ENCODE results near the gene CDC42EP5. TPM values are rescaled to one million over a fixed set of nuclear protein-coding genes. Genes with fewer than 3 reads are reported as not detected.

Gene CDC42EP5
- total RNA-seq, 4 donors from 2014 or later, result 10.8 to 27.1 (median 20.6) TPM

DNA sequence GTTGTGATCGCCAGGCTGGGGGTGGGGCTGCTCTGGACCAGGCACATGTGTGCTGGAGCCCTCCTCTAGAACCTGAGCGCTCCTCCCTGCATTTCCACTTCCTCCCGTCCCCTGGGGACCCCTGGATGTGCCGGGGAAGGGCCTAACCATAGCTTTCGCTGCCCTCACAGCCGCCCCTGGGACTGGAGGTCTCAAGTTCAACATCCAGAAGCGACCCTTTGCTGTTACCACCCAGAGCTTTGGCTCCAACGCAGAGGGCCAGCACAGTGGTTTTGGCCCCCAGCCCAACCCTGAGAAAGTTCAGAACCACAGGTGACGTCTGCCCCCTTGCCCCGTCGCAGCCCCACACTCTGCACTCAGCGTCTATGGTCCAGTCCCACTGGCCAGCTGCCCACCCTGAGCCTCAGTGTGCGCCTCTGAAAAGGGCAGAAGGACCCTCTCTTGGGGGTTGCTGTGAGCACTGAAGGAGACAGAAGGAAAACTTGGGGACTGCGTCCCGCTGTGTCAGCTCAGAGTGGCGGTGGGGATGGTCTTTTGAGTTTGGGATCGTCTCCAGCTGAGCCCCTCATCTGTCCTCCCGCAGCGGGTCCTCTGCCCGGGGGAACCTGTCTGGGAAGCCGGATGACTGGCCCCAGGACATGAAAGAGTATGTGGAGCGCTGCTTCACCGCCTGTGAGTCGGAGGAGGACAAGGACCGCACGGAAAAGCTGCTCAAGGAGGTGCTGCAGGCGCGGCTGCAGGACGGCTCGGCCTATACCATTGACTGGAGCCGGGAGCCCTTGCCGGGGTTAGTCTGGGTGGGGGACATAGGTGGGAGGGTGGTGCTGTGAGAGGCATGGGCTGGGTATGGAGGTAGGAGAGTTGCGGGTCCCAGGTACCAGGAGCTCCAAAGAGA lies 18.1 kb downstream of the CDC42EP5 start:
- Histone ChIP-seq H3K4me3 (no peak overlapping the region), H3K9me3 (no peaks in the 10 kb centered on the region), H3K4me1 (peaks cover 26 to 55% (median 48%) of the 10 kb centered on the region in 4 donors), H3K36me3 (peaks cover 81 to 95% (median 93%) of the 10 kb centered on the region in 4 donors), H3K27me3 (no peaks in the 10 kb centered on the region), H3K27ac (replicated peaks in 1 of 4) (no peak overlapping the region)
- intact Hi-C loops (cut with DNase I), result no loop called here
- TF ChIP-seq POLR2AphosphoS5 (IDR thresholded peaks at IDR 0.05) (no peak), POLR2A (IDR thresholded peaks at IDR 0.05; ENCODE audit: low read depth) (no peak)
- 92% methylated on average over 28 of the region's 33 CpGs for WGBS
- DNase-seq (ENCODE audit: extremely low spot score), result no peak

DNA sequence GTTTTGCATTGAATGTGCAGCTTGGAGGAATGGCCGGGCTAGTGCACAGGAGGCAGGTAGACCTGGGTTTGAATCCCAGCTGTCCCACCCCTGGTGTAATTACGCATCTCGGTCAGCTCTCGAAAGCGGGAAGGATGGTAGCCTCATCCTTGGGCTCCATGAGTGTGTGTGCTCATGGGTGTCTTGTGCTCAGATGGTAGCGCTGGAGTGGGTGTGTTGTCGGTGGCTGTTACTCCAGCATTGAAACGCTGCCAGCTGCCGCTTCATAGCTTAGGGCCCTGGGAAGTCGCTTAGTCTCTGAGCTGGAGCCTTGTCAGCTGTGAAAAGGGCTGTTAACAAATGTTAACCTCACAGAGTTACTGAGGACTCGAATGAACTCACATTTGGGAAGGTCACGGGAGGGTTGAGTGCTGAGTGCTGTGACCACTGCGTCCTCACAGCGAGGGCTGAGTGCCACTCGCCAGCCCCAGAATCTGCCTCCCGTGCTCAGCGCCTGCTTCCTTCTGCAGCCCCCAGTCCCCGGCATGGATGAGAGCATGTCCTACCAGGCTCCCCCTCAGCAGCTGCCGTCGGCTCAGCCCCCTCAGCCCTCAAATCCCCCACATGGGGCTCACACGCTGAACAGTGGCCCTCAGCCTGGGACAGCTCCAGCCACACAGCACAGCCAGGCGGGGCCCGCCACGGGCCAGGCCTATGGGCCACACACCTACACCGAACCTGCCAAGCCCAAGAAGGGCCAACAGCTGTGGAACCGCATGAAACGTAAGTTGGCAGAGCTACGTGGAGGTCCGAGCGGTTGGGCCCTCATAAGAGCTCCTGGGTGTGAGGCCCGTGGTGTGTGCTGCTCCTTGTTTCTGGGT lies 18.9 kb downstream of the CDC42EP5 start:
- DNase-seq (ENCODE audit: extremely low spot score), result no peak
- intact Hi-C loops (cut with DNase I), result no loop called here
- H3K27ac ChIP-seq (replicated peaks in 1 of 4), result no peak overlapping the region
- no peaks in the 10 kb centered on the region for H3K27me3 ChIP-seq
- TF ChIP-seq POLR2A (IDR thresholded peaks at IDR 0.05; ENCODE audit: low read depth) (no peak), EP300 (IDR thresholded peaks at IDR 0.05) (no peak), POLR2AphosphoS5 (IDR thresholded peaks at IDR 0.05) (no peak)
- TF ChIP-seq, protein P1, sequence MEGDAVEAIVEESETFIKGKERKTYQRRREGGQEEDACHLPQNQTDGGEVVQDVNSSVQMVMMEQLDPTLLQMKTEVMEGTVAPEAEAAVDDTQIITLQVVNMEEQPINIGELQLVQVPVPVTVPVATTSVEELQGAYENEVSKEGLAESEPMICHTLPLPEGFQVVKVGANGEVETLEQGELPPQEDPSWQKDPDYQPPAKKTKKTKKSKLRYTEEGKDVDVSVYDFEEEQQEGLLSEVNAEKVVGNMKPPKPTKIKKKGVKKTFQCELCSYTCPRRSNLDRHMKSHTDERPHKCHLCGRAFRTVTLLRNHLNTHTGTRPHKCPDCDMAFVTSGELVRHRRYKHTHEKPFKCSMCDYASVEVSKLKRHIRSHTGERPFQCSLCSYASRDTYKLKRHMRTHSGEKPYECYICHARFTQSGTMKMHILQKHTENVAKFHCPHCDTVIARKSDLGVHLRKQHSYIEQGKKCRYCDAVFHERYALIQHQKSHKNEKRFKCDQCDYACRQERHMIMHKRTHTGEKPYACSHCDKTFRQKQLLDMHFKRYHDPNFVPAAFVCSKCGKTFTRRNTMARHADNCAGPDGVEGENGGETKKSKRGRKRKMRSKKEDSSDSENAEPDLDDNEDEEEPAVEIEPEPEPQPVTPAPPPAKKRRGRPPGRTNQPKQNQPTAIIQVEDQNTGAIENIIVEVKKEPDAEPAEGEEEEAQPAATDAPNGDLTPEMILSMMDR (IDR thresholded peaks at IDR 0.05), result no peak
- H3K4me3 ChIP-seq, result no peak overlapping the region
- H3K36me3 ChIP-seq, result peaks cover 75 to 86% (median 84%) of the 10 kb centered on the region in 4 donors
- 86% methylated on average over 23 of the region's 31 CpGs for WGBS
- no peaks in the 10 kb centered on the region for H3K9me3 ChIP-seq
- peaks cover 23 to 51% (median 43%) of the 10 kb centered on the region in 4 donors for H3K4me1 ChIP-seq

DNA sequence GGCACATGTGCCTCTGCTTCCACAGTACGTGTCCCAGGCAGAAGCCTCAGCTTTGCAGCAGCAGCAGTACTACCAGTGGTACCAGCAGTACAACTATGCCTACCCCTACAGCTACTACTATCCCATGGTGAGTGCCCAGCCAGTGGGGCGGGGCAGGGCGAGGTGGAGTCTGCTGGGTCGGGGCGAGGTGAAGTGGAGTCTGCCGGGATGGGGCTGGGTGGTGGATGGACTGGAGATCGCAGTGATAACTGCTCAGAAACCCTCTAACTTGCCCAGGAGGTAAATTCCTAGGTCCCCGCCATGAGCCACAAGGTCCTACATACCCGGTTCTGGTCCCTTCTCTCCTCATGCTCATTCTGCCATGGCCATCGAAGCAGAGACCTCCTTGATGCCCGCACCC lies 20.5 kb downstream of the CDC42EP5 start:
- Histone ChIP-seq H3K36me3 (peaks cover 59 to 71% (median 69%) of the 10 kb centered on the region in 4 donors), H3K27me3 (no peaks in the 10 kb centered on the region), H3K9me3 (no peaks in the 10 kb centered on the region), H3K27ac (replicated peaks in 1 of 4) (no peak overlapping the region), H3K4me3 (no peak overlapping the region), H3K4me1 (peaks cover 26 to 52% (median 44%) of the 10 kb centered on the region in 4 donors)
- intact Hi-C loops (cut with DNase I), result no loop called here
- TF ChIP-seq, protein P1 (IDR thresholded peaks at IDR 0.05), result no peak
- no peak for TF ChIP-seq EP300 (IDR thresholded peaks at IDR 0.05)
- TF ChIP-seq POLR2AphosphoS5 (IDR thresholded peaks at IDR 0.05), result no peak
- no peak for TF ChIP-seq POLR2A (IDR thresholded peaks at IDR 0.05; ENCODE audit: low read depth)
- no peak for DNase-seq (ENCODE audit: extremely low spot score)
- 82% methylated on average over 6 of the region's 11 CpGs for WGBS

DNA sequence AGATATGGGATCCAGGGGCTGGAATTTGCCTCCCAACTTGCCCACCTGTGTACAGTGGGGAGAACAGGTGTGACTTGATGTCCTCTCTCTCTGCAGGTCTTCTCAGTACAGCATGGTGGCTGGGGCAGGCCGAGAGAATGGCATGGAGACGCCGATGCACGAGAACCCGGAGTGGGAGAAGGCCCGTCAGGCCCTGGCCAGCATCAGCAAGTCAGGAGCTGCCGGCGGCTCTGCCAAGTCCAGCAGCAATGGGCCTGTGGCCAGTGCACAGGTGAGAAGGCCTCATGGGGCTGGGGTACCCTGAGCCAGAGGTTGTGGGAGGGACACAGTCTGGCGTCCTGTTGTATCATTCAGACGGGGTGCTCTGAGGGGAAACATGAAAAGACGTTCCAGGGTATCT lies 21.1 kb downstream of the CDC42EP5 start:
- TF ChIP-seq, protein P1 (IDR thresholded peaks at IDR 0.05), result no peak
- no peak for TF ChIP-seq EP300 (IDR thresholded peaks at IDR 0.05)
- TF ChIP-seq POLR2A (IDR thresholded peaks at IDR 0.05; ENCODE audit: low read depth), result no peak
- TF ChIP-seq POLR2AphosphoS5 (IDR thresholded peaks at IDR 0.05), result no peak
- 82% methylated on average over 11 of the region's 11 CpGs for WGBS
- intact Hi-C loops (cut with DNase I), result no loop called here
- Histone ChIP-seq H3K36me3 (peaks cover 53 to 64% (median 62%) of the 10 kb centered on the region in 4 donors), H3K4me3 (no peak overlapping the region), H3K27ac (replicated peaks in 1 of 4) (no peak overlapping the region), H3K9me3 (no peaks in the 10 kb centered on the region), H3K4me1 (peaks cover 32 to 58% (median 50%) of the 10 kb centered on the region in 4 donors), H3K27me3 (no peaks in the 10 kb centered on the region)
- DNase-seq (ENCODE audit: extremely low spot score), result no peak
